GM19455 (cell line): ENCODE measurements around the gene PCED1B.
"Not testable (repeated sequence)": the region's sequence is repeated elsewhere in the genome, so short reads cannot be mapped to it uniquely, and the experiment has no call there.

Experiments used
- ATAC-seq: cut with Tn5 transposase; IDR thresholded peaks from one replicate; pipeline ENCODE4 v1.9.1; 2021; ENCODE audit not compliant: unreplicated experiment

Gene PCED1B

DNA sequence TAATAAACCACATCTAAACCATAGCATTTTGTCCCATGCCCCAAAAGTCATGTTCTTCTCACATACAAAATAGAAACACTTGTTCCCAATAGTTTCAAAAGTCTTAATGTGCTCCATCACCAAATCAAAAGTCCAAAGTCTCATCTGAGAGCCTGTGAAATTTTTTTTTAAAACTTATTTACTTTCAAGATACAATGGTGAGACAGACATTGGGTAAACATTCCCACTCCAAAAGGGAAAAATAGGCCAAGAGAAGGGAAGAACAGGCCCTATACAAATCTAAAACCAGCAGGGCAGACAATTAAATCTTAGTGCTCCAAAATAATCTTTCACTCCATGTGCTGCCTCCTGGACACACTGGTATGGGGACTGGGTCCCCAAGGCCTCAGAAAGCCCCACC is 84.7 kb downstream of the PCED1B start:
- no peak for ATAC-seq

DNA sequence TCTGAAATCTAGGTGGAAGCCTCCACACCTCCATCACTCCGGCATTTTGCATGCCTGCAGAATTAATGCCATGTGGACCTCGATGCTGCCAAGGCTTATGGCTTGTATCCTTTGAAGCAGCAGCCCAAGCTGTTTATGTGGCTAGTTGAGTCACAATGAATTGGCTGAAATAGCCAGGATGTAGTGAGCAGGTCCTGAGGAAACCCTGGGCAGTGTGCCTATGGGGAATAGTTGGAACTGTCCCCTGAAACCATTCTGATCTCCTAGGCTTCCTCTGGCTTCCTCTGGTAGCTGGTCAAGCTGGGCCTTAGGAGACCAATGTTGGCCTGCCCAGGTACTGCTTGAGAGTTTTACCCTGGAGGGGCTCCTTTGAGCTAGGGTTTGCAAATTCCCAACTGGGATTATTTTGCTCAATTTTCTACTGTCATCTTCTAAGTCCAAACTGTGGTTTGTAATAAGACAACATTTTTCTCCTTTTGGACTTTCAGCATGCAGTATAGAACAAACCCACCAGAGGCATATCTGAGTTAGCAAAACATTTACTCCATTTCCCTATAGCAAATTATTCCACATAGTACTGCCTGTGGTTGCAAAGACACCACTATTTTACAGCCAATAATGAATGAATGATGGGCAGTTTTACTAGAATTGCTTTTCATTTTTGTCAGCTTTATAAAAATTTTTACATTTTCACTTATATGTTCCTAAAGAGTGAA is 85.5 kb downstream of the PCED1B start:
- no peak for ATAC-seq

DNA sequence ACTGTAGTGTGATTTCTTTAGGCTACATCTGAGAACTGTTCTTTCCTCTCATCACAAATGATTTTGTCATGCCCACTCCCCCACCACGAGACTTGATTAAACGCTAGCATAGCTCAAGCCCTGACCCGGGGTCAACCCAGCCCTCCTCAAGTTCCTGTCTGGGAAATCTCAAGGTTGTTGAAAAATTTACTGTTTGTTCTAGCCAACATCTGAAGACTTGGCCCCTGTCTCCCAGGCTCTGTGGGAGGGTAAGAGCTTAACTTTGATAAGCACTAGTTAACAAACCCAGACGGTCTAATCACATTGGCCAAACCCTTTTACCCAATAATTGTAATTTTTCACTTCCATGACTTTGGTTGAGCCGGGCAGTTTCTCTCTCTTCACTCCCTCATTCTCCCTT is 86.5 kb downstream of the PCED1B start:
- ATAC-seq, result no peak

DNA sequence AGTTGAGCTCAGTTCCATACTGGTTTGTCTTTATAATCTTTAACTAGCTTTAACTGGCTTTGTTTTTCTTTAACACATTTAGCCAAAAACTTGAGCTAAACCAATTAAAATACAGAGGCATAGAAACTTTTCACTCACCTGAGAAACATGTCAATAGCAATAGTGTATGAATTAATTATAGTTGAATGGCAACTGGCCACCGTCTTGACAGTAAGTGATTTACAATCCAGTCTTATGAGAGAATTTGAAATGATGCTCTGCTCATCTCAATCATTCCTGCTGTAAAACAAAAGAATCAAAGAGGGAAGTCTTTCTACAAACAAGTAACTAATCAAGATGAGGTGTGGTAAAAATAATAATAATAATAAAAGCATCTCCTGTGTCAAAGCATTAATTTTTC is 86.9 kb downstream of the PCED1B start:
- no peak for ATAC-seq

DNA sequence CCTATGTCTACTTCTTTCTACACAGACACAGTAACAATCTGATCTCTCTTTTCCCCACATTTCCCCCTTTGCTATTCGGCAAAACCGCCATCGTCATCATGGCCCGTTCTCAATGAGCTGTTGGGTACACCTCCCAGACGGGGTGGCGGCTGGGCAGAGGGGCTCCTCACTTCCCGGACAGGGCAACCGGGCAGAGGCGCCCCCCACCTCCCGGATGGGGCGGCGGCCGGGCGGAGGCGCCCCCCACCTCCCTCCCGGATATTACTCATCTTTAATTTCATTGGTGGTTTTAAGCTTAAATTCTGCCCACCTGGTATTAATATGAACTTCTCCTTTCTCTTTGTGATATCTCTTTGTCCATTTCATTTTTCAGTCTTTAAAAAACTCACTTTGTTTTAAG is 90.9 kb downstream of the PCED1B start:
- ATAC-seq, result not testable (repeated sequence)

DNA sequence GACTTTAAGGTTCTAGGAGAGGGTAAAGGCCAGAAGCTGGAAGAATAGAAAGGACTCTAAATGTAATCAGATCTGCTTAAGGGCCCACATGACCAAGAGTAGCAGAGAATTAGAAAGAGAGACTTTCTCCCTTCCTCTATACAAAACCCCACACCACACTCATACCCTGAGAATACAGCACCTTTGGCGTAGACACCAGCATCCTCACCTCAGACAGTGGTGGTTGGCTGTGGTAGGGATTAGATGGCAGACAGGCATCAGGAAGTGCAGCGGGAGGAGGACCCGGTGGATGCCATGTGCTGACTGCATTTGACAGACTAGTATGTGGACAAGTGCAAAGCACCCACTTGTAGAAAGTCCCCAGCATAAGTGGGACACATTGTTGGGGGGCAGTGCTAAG is 98.6 kb downstream of the PCED1B start:
- ATAC-seq, result no peak

DNA sequence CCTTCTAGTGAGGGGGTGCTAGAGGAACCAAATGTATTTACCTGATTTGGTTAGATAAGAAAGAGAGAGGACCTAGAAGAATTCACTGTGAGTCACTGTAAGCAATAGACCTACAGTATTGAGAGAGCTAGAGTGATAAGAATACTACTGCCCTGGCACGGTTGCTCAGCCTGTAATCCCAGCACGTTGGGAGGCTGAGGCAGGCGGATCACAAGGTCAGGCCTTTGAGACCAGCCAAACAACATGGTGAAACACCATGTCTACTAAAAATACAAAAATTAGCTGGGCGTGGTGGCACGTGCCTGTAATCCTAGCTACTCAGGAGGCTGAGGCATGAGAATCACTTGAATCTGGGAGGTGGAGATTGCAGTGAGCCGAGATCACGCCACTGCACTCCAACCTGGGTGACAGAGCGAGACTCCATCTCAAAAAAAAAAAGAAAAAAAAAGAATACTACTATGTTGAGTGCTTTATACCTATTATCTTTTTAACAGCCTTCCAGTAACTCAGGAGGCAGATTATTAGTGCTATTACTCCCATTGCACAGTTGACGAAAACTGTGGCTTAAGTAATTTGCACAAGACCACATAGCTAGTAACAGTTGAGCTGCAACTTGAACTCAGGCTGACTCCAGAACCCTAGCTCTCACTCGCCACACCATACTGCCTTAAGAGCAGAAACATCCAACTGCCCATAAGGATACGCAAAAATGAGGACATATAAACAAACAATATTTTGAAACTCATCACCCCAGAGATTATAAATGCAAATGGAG is 102.9 kb downstream of the PCED1B start:
- not testable (repeated sequence) for ATAC-seq

DNA sequence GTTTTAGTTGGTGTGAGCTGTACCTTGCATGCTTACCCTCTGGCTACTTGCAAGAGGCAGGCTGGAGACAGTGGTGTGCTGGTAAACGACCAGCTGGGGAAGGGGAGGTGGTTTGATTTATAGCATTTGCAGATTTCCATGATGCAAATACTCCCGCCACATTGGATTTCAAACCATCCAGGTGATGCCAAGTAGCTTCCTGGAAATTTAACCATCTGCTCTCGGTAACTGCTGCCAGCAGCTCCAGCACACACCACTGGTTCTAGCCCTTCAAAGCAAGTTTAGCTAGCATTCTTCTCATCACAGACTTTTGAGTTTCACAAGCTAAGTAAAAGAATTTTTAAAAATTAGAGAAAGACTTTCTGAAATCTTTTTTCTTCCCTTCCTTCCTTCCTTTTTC is 104.8 kb downstream of the PCED1B start:
- ATAC-seq, result no peak

DNA sequence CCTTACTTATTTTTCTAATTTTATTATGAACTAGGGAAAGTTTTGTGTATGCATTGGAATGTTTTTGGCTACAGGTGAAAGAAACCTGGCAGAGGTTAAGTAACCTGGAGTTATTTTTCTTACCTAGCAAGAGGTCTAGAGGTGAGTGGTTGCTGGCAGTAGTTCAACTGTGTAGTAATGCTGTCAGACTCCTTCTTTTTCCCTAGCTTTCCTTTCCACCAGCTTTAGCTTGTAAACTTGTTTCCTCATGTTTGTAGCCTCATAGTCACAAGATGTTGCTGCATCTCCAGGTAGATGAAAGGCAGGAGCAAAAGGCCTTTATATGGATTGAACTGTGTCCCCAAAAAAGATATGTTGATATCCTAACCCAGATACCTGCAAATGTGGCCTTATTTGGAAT is 105.4 kb downstream of the PCED1B start:
- ATAC-seq, result no peak

DNA sequence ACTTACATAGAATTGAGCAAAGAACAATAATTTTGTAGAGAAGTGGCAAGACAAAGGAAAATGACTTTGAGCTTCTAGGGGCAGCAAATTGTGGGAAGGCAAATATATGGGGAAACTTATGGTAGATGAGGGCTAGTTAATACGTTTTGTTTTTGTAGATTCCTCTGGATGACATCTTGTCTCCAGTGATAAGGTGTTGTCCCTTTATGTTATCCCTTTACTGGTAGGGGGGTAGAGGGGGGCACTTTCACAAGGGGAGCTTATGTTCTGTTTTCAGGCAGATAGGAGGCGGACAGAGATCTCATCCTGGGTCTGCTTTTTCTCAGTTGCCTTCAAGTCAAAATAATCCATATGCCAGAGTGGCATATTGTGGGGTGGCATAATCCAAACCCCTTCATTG is 106.8 kb downstream of the PCED1B start:
- ATAC-seq, result no peak

DNA sequence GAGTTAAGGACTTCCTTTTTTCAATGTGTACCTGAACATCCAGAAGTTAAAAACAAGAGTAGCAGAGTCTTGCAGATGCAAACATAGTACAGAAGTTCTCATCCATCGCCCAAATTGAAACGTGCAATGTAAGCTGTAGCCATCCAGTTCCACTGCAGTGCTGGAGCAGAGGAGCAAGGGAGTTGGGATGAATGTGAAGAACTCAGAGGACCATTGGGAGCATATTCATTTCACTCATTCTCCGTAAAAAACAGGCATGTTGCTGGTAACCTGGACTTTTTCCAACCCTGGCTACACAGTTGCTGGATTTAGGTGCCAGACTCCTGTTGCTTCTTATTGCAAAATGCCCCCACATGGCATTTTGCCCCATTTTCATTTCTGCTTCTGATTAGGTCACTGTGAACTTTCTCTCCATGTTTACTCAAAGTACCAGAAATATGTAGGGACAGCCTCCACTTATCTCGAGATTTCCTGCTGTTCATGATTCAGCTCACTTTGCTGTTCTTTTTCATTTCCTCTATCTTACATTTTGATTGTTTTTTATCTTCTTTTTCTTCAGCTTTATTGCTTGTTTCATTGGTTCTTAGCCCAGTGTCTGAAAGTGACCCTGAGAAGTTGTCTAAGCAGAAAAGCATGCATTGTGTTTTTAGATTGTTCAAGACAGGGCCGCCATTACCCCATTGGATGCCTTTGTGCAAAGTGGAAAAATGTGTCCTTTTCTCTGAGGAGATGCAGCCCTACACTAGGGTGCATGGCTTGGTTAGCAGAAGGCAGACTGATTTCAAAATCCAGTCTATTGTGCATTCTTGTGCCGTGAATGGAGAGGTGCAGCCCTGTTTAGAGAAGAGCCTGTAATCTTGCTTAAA is 109.4 kb downstream of the PCED1B start:
- no peak for ATAC-seq

DNA sequence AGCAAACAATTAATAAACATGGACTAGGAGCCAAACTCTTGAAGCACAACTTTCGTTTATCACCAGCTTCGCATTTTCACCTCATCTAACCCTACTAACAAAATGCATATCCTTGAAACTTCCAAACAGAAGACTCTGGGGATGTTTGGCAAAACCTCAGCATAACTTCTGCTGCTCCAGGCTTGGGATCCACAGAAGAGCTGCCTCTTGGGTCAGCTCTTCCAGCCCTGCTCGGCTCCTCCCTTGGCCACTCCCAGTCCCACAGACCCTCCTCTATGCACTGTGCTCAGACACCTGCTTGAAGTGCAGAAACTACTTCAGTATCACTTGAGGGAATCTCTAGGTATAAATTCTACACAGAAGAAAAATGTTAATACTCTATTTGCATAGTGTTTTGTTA is 110.3 kb downstream of the PCED1B start:
- no peak for ATAC-seq

DNA sequence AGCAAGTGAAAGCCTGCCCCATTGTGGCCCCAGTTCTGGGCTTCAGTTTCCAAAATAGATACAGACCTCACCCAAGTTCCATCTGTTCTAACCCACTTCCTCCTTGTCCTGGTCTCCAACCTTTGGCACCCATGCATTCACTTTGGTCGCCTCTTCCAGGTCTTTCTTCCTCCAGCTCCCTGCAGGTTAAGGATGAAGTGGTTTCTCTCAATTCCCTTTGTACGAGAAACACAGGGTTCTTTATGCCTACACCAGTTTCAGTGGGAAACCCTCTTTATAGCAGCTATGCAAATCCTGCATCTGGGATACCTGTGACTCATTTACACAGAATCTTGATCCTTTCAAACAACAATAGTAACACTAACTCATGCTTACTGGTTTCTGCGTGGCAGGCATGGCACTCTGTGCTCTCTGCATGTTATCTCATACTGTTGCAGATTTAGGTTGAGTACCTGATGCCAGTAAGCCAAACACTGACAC is 110.9 kb downstream of the PCED1B start:
- no peak for ATAC-seq

DNA sequence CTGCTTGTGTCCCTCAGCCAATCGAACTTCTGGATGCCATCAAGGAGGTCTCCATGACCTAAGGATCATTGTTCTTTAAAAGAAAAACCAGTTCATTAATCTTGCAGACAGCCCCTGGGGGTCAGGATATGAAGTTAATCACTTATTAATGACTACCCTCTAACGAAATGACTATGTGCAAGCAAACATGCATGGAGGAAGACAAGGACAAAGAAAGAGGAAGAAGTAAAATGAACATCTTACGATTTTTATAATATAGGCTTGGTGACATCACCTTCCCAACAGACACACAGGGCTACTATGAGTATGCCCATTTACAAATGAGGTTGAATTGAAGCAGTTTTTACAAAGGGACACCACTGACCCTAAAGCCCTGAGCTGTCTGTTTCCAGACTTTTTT is 111.5 kb downstream of the PCED1B start:
- no peak for ATAC-seq

DNA sequence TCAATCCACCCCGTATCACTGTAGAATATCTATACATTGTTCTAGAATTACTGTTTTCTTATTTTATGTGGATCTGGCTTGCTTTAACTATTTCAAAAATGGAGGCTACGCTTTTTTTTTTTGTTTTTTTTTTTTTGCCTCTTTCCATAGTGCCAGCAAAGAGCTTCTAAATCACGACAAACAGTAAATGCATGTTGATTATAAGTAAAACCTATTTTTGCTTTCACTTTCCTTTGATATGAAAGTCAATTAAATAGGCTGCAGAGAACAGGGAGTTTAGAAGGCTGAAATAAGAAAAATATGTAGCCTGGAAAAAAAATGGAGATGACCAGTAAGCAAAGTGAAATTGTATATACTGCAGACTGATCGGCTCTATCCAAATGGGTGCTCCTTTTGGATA is 112.6 kb downstream of the PCED1B start:
- ATAC-seq, result no peak

DNA sequence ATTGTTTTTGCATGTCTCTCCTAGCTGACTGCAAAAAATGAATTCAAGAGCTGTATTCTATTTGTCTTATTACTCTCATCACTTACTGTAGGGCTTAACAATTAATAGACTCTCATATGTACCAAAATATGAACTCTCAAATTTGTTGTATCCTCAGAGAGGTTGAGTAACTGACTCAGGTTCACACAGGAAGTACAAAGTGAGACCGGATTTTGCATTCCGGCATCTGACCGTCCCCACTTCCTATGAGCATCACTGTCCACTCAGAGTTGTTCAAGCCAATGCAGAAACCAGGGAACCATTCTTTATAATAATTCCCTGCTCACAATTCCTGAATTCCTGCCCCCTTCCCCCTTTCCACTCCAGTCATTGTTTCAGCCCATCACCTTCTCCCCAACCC is 113.6 kb downstream of the PCED1B start:
- ATAC-seq, result no peak

DNA sequence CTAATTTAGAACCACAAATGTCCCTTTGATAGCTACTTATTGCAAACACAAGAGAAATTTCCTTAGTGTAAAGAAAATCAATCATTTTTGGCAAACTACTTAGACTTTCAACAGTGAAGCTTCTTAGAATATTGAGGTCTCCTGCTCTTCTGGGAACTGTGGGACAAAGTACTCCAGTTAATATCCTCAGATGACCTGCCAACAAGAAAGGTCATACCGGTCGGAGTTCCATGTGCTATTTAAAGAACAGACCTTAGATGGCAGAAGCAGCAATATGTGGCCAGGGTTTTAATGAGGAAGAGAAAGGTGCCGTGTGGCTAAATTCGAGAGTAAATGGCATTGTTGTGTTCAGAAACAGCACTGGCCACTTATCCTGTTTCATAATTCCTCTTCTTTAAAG is 115.1 kb downstream of the PCED1B start:
- ATAC-seq, result no peak

DNA sequence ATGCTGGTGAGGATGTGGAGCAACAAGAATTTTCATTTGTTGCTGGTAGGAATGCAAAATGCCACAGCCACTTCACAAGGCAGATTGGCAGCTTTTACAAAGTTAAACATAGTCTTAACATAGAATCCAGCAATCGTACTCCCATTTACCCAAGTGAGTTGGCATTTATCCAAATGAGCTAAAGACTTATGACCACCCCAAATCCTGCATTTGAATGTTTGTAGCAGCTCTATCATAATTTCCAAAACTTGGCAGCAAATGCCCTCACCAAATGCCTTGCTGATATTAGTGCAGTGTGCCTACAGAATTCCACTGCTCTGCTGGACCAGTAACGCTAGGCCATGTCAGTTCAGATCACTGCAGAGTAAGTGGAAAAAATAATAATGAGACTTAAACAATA is 121.0 kb downstream of the PCED1B start:
- no peak for ATAC-seq

DNA sequence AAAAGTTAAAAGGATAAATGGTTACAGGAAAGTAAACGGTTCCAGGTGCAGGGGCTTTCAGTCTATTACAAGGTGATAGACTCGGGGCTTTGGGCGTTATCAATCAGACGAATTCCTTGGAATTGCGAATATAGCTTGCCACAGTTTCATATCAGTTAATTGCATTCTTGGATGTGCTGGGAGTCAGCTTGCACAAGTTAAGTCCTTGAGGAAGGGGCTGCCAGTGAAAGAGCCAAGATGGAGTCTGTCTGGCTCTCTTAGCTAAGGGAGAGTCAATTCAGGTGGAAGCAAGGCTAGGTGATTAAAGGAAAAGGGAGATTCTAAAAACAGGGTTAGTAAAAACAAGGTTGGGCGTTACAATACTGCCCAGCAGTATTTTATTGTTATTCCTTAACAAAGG is 121.8 kb downstream of the PCED1B start:
- ATAC-seq, result not testable (repeated sequence)

DNA sequence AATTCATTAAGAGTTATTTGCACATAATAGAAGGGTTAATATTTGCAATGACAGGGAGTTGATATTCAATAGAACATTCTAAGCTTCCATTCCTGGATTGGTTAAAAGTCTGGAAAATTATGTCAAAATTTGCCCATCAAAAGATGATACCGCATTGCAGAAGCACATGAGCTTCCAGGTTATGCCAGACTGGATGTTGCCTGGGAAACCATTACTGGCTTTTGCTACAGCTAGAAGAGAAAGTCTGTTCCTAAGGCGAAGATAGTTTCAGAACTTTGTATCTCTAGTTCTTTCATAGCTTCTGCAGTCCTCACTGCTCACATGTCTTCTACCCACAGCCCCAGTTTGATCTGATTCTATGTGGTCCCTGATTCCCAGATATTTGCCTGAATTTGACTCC is 122.8 kb downstream of the PCED1B start:
- no peak for ATAC-seq
